ENCODE results near the gene MSRB1. TPM values are rescaled to one million over a fixed set of nuclear protein-coding genes. Genes with fewer than 3 reads are reported as not detected.

The MSRB1 gene
- total and polyA plus RNA-seq, 9 of the 15 experiments (the other 6 are each of a cell fraction or from before 2014, with no cell fraction given) = 5.4 to 33.7 (median 25.7) TPM

DNA sequence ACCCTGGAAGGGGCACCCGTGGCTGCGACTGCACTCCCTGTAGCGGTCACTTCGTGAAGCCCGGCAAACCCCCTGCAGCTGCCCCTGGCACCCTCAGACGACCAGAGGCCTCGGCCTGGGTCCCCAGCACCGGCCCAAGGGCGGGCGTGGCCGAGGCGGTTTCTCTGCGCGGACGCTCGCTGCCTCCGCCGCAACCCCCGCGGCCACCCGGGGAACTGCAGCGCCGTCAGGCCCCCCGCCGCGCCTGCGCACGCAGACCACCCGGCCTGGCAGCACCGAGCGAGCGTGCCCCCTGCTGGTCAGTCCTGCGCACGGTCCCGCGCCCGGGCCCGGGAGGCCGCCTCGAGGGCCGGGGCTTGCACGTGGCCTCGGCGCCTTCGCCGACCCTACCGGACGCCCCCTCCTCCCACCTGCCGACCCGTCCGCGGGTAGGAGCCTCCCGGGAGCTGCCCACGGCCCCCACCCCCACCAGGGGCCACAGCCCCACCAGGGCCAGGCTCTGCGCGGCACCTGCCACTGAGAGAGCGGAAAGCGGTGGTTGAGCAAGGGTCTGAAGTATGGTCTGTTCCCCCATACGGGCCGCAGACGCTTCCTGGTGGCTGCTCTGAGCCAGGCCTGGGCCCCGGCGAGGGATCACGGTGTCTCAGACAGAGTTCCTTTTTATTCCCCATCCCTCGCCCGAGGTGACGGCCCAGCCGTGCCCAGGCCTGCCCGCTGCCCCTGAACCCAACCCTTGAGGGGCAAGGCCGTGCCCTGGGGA is 13.2 kb downstream of the MSRB1 start (continued):
- TF ChIP-seq ZBTB1 (CRISPR knock-in tag; IDR thresholded peaks at IDR 0.05; ENCODE audit: borderline replicate concordance, low read depth) (peak; percentile 45; the same call in 1 of the 2 replicates), NR1H2 (CRISPR knock-in tag; IDR thresholded peaks at IDR 0.05) (0 out of 2 replicates have a peak, but pooled peaks have one; percentile 81), EZH2 (IDR thresholded peaks at IDR 0.05; ENCODE audit: borderline replicate concordance, low read depth, low read length) (no peak), ARNT (IDR thresholded peaks at IDR 0.05) (no peak), TBP (optimal IDR thresholded peaks at IDR 0.05; ENCODE audit: low read depth, low read length) (peak; percentile 49), PHB (CRISPR knock-in tag; IDR thresholded peaks at IDR 0.05) (no peak), ZNF175 (CRISPR knock-in tag; IDR thresholded peaks at IDR 0.05; ENCODE audit: low read depth) (no peak), CHD1 (IDR thresholded peaks at IDR 0.05; ENCODE audit: low read length) (no peak), ZNF311 (CRISPR knock-in tag; IDR thresholded peaks at IDR 0.05) (no peak), GATAD2A (IDR thresholded peaks at IDR 0.05) (no peak), CHD7 (IDR thresholded peaks at IDR 0.05; ENCODE audit: low read depth, low read length) (no peak), ATF1 (CRISPR knock-in tag; IDR thresholded peaks at IDR 0.05) (no peak), ATF1 (tag; IDR thresholded peaks at IDR 0.05) (peak; percentile 61)
- TF ChIP-seq, protein P1, sequence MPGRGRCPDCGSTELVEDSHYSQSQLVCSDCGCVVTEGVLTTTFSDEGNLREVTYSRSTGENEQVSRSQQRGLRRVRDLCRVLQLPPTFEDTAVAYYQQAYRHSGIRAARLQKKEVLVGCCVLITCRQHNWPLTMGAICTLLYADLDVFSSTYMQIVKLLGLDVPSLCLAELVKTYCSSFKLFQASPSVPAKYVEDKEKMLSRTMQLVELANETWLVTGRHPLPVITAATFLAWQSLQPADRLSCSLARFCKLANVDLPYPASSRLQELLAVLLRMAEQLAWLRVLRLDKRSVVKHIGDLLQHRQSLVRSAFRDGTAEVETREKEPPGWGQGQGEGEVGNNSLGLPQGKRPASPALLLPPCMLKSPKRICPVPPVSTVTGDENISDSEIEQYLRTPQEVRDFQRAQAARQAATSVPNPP (IDR thresholded peaks at IDR 0.05; ENCODE audit: borderline replicate concordance, insufficient read depth, insufficient read length) = no peak
- TF ChIP-seq, protein P2, sequence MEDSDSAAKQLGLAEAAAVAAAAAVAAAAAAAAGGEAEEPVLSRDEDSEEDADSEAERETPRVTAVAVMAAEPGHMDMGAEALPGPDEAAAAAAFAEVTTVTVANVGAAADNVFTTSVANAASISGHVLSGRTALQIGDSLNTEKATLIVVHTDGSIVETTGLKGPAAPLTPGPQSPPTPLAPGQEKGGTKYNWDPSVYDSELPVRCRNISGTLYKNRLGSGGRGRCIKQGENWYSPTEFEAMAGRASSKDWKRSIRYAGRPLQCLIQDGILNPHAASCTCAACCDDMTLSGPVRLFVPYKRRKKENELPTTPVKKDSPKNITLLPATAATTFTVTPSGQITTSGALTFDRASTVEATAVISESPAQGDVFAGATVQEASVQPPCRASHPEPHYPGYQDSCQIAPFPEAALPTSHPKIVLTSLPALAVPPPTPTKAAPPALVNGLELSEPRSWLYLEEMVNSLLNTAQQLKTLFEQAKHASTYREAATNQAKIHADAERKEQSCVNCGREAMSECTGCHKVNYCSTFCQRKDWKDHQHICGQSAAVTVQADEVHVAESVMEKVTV (CRISPR knock-in tag; IDR thresholded peaks at IDR 0.05) = peak; percentile 88
